Stomach (tissue), 4 donors: ENCODE data around the gene S1PR1.

ENCODE experiments used
- CTCF ChIP-seq, 7 experiments: fragments of 450-650 bp in 4 of 7; fragments of 200-600 bp in 3 of 7; sonication (generic) in 3 of 7; IDR thresholded peaks; one replicate each; pipeline ENCODE4 v1.5.1; 2016 to 2019; ENCODE audit warnings: antibody characterized with exemption in 7 of 7, control low read depth in 2 of 7, mild to moderate bottlenecking in 1 of 7
- POLR2AphosphoS5 ChIP-seq, 3 donors: sonication (generic); formaldehyde crosslinking; IDR thresholded peaks; one replicate each; pipeline ENCODE4 v1.6.1; 2016; ENCODE audit warnings: antibody characterized with exemption in 3 of 3

GRCh38 chr1:101250222-101250621 is 13.4 kb downstream of the S1PR1 start:
- TF ChIP-seq POLR2AphosphoS5 (IDR thresholded peaks at IDR 0.05) (no peak), CTCF (IDR thresholded peaks at IDR 0.05) (no peak)
